GM23338 (cell line): ENCODE data around the gene CA12. TPM values are rescaled to one million over a fixed set of nuclear protein-coding genes. Genes with fewer than 3 reads are reported as not detected.

Source experiments
- ATAC-seq: fragments of 200-7000 bp; cut with Tn5 transposase; 3 replicates; pipeline ENCODE4 v1.9.1; 2020
- DNase-seq: peaks from one replicate; pipeline ENCODE4 v3.0.0-alpha.2; 2015; ENCODE audit warnings: low spot score
- H2AFZ ChIP-seq: fragments of 200-600 bp; sonication (generic); 2 replicates; pipeline ENCODE4 v1.8.0; 2016; ENCODE audit warnings: antibody characterized with exemption, mild to moderate bottlenecking, moderate library complexity
- H3F3A ChIP-seq: fragments of 200-600 bp; sonication (generic); replicated peaks from 2 replicates; pipeline ENCODE4 v1.8.0; 2017; ENCODE audit warnings: antibody characterized with exemption, mixed run types, low read depth
- H3K27ac ChIP-seq: fragments of 200-600 bp; sonication (generic); 2 replicates; pipeline ENCODE4 v1.6.1; 2016; ENCODE audit warnings: low read depth
- H3K27me3 ChIP-seq: fragments of 200-600 bp; sonication (generic); 2 replicates; pipeline ENCODE4 v1.8.0; 2016; ENCODE audit warnings: mild to moderate bottlenecking, mixed run types, moderate library complexity; ENCODE audit not compliant: insufficient read depth
- H3K36me3 ChIP-seq: fragments of 200-600 bp; sonication (generic); 2 replicates; pipeline ENCODE4 v1.8.0; 2016; ENCODE audit warnings: mild to moderate bottlenecking; ENCODE audit not compliant: insufficient read depth
- H3K4me1 ChIP-seq: fragments of 200-600 bp; sonication (generic); 2 replicates; pipeline ENCODE4 v1.8.0; 2016; ENCODE audit warnings: mild to moderate bottlenecking, moderate library complexity; ENCODE audit not compliant: insufficient read depth
- H3K4me2 ChIP-seq: fragments of 200-600 bp; sonication (generic); 2 replicates; pipeline ENCODE4 v1.7.1; 2017; ENCODE audit warnings: mixed run types
- H3K4me3 ChIP-seq: fragments of 200-600 bp; sonication (generic); 2 replicates; pipeline ENCODE4 v1.6.1; 2016; ENCODE audit warnings: mixed run types
- H3K79me2 ChIP-seq: fragments of 200-600 bp; sonication (generic); replicated peaks from 2 replicates; pipeline ENCODE4 v1.8.0; 2017; ENCODE audit warnings: mild to moderate bottlenecking; ENCODE audit not compliant: insufficient read depth
- H3K9me2 ChIP-seq: fragments of 200-600 bp; sonication (generic); 2 replicates; pipeline ENCODE4 v1.8.0; 2017; ENCODE audit not compliant: insufficient read depth
- H4K20me1 ChIP-seq: fragments of 200-600 bp; sonication (generic); replicated peaks from 2 replicates; pipeline ENCODE4 v1.8.0; 2017; ENCODE audit warnings: mild to moderate bottlenecking; ENCODE audit not compliant: insufficient read depth
- H3K27ac Mint-ChIP-seq: 2 replicates; pipeline ENCODE4 v1.8.0; 2020; ENCODE audit warnings: inconsistent platforms, mild to moderate bottlenecking, moderate library complexity, mixed read lengths
- H3K27me3 Mint-ChIP-seq: 3 replicates; pipeline ENCODE4 v1.8.0; 2022; ENCODE audit warnings: low read depth, mild to moderate bottlenecking, moderate library complexity, mixed read lengths, inconsistent platforms; ENCODE audit not compliant: insufficient read depth, poor library complexity
- H3K36me3 Mint-ChIP-seq: 3 replicates; pipeline ENCODE4 v1.8.0; 2021; ENCODE audit warnings: low read depth, mild to moderate bottlenecking, inconsistent platforms, moderate library complexity, mixed read lengths
- H3K4me1 Mint-ChIP-seq: 3 replicates; pipeline ENCODE4 v1.8.0; 2020; ENCODE audit warnings: mild to moderate bottlenecking, inconsistent platforms, mixed read lengths
- H3K4me3 Mint-ChIP-seq: 3 replicates; pipeline ENCODE4 v1.8.0; 2021; ENCODE audit warnings: moderate library complexity, mild to moderate bottlenecking, inconsistent platforms, mixed read lengths
- H3K9me3 Mint-ChIP-seq: 3 replicates; pipeline ENCODE4 v1.8.0; 2020; ENCODE audit warnings: moderate library complexity, mild to moderate bottlenecking, inconsistent platforms, mixed read lengths
- CREB1 ChIP-seq: fragments of 250-450 bp; sonication (Bioruptor Pico); IDR thresholded peaks from 2 replicates; pipeline ENCODE4 v1.5.0; 2020; ENCODE audit warnings: low read depth, mild to moderate bottlenecking, moderate library complexity
- EZH2phosphoT487 ChIP-seq: fragments of 200-600 bp; sonication (generic); IDR thresholded peaks from one replicate; pipeline ENCODE4 v1.8.1; 2018; ENCODE audit warnings: antibody characterized with exemption; ENCODE audit not compliant: unreplicated experiment
- NANOG ChIP-seq: IDR thresholded peaks from 2 replicates; pipeline ENCODE4 v1.6.1; 2016; ENCODE audit warnings: antibody characterized with exemption, borderline replicate concordance
- POLR2AphosphoS5 ChIP-seq: IDR thresholded peaks from 2 replicates; pipeline ENCODE4 v1.6.1; 2016; ENCODE audit warnings: antibody characterized with exemption, low read depth
- STAT1 ChIP-seq: IDR thresholded peaks from one replicate; pipeline ENCODE4 v1.6.1; 2016; ENCODE audit warnings: antibody characterized with exemption; ENCODE audit not compliant: unreplicated experiment
- ZNF114 ChIP-seq: fragments of 250-450 bp; sonication (Bioruptor Pico); IDR thresholded peaks from 2 replicates; pipeline ENCODE4 v1.5.0; 2020; ENCODE audit warnings: mild to moderate bottlenecking, moderate library complexity
- ZNF331 ChIP-seq: fragments of 250-450 bp; sonication (Bioruptor Pico); IDR thresholded peaks from 2 replicates; pipeline ENCODE4 v1.5.0; 2020; ENCODE audit warnings: low read depth, mild to moderate bottlenecking, moderate library complexity
- polyA plus RNA-seq: library from polyadenylated mRNA; unstranded; fragments of >200 nt; fragmentation: Nextera tagmentation; extraction: Ambion mirVana; gene quantifications from 2 replicates; pipeline ENCODE4 v1.2.1, GENCODE V29; 2016
- total RNA-seq: library from RNA; depleted of rRNA; stranded (reverse); fragments of >200 nt; shearing (Covaris generic); gene quantifications from 2 replicates; pipeline ENCODE4 v1.2.3, GENCODE V29; 2014
- TF ChIP-seq, protein P1 (sequence below): IDR thresholded peaks from one replicate; pipeline ENCODE4 v1.6.1; 2018; ENCODE audit warnings: antibody characterized with exemption; ENCODE audit not compliant: unreplicated experiment
- TF ChIP-seq, protein P2 (sequence below), 2 experiments: fragments of 200-600 bp in 1 of 2; sonication (generic) in 1 of 2; conservative IDR thresholded peaks; 2 replicates each; pipeline versions ENCODE4 v1.5.1 to v1.6.1; 2016 to 2017; ENCODE audit warnings: antibody characterized with exemption in 2 of 2, low read depth in 2 of 2, mild to moderate bottlenecking in 2 of 2, moderate library complexity in 1 of 2

Gene CA12
- total and polyA plus RNA-seq, 2 experiments from 2014 or later: 2.9 to 5.2 TPM

DNA sequence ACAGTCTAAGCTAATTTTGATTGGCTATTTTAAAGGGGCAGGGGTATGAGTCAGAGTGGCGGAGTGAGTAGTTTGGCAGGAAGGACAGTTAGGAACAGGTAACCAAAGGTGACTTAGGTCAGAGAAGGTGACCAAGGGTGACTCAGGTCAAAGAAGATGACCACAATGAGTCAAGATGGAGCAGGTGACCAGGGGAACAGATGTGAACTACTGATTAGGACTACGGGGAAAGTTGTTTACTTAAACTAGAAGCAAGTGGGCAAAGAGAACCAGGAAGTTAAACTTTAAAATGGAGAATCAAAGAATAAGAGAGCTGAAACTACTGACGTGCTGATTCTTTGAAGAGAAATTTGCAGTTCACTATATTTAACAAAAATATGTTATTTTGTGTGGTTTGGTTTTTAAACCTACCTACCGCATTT, 14.1 kb upstream of the CA12 start (continued):
- TF ChIP-seq, protein P1, sequence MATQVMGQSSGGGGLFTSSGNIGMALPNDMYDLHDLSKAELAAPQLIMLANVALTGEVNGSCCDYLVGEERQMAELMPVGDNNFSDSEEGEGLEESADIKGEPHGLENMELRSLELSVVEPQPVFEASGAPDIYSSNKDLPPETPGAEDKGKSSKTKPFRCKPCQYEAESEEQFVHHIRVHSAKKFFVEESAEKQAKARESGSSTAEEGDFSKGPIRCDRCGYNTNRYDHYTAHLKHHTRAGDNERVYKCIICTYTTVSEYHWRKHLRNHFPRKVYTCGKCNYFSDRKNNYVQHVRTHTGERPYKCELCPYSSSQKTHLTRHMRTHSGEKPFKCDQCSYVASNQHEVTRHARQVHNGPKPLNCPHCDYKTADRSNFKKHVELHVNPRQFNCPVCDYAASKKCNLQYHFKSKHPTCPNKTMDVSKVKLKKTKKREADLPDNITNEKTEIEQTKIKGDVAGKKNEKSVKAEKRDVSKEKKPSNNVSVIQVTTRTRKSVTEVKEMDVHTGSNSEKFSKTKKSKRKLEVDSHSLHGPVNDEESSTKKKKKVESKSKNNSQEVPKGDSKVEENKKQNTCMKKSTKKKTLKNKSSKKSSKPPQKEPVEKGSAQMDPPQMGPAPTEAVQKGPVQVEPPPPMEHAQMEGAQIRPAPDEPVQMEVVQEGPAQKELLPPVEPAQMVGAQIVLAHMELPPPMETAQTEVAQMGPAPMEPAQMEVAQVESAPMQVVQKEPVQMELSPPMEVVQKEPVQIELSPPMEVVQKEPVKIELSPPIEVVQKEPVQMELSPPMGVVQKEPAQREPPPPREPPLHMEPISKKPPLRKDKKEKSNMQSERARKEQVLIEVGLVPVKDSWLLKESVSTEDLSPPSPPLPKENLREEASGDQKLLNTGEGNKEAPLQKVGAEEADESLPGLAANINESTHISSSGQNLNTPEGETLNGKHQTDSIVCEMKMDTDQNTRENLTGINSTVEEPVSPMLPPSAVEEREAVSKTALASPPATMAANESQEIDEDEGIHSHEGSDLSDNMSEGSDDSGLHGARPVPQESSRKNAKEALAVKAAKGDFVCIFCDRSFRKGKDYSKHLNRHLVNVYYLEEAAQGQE: no peak
- no peak for TF ChIP-seq ZNF331 (CRISPR knock-in tag)
- no peak for TF ChIP-seq CREB1 (CRISPR knock-in tag)
- TF ChIP-seq EZH2phosphoT487: no peak
- no peak for TF ChIP-seq STAT1
- TF ChIP-seq NANOG: no peak
- no peak for TF ChIP-seq POLR2AphosphoS5
- TF ChIP-seq, protein P2, sequence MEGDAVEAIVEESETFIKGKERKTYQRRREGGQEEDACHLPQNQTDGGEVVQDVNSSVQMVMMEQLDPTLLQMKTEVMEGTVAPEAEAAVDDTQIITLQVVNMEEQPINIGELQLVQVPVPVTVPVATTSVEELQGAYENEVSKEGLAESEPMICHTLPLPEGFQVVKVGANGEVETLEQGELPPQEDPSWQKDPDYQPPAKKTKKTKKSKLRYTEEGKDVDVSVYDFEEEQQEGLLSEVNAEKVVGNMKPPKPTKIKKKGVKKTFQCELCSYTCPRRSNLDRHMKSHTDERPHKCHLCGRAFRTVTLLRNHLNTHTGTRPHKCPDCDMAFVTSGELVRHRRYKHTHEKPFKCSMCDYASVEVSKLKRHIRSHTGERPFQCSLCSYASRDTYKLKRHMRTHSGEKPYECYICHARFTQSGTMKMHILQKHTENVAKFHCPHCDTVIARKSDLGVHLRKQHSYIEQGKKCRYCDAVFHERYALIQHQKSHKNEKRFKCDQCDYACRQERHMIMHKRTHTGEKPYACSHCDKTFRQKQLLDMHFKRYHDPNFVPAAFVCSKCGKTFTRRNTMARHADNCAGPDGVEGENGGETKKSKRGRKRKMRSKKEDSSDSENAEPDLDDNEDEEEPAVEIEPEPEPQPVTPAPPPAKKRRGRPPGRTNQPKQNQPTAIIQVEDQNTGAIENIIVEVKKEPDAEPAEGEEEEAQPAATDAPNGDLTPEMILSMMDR (conservative IDR thresholded peaks at IDR 0.05; ENCODE audit: low read depth in 2 of 2): no peak
- TF ChIP-seq ZNF114 (CRISPR knock-in tag): no peak

DNA sequence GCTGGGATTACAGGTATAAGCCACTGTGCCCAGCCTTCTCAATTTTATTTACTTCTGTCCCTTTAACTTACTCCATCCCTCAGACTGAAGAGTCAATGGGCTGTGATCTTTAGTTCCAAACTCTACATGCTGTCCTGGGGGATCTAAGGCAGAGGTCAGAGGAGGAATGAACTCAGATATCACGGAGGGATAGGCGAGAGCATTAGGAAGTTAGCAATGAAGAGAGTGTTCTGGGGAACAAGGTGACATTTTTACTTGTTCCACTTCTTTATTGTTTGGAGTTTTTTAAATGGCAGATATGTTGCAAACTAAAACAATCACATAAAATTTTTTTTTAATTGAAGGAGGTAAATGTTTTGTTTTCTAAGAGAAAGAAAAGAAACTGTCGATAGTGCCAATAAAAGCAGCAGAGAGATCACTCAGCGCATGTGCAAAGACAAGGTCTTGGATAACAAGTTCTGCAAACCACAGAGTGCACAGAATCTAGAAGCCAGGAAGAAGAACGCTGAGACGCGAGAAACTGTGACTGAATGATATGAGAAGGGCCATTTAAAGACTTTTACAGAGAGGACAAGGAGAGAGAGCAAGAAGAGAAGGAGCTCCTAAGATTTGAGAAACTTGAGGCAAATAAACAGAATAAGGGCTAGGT, 10.8 kb upstream of the CA12 start:
- H3K4me1 ChIP-seq: peaks cover 8% of the 10 kb centered on the region
- H3K9me2 ChIP-seq: no peaks in the 10 kb centered on the region
- peaks cover 15% of the 10 kb centered on the region for H3K4me1 Mint-ChIP-seq
- ATAC-seq (no peak), DNase-seq (no peak)
- no peak overlapping the region for H3K27ac Mint-ChIP-seq
- H3K4me2 ChIP-seq: no peak overlapping the region
- H3K36me3 ChIP-seq: no peaks in the 10 kb centered on the region
- H3K36me3 Mint-ChIP-seq: no peaks in the 10 kb centered on the region
- H3K4me3 ChIP-seq: no peak overlapping the region
- no peaks in the 10 kb centered on the region for H3K79me2 ChIP-seq
- no peak overlapping the region for H3K4me3 Mint-ChIP-seq
- H3K27me3 Mint-ChIP-seq: peaks cover 19% of the 10 kb centered on the region
- TF ChIP-seq POLR2AphosphoS5: no peak
- no peak for TF ChIP-seq NANOG
- TF ChIP-seq ZNF114 (CRISPR knock-in tag): no peak
- H3K27ac ChIP-seq: no peak overlapping the region
- H3F3A ChIP-seq: no peaks in the 10 kb centered on the region
- peaks cover 25% of the 10 kb centered on the region for H3K27me3 ChIP-seq
- no peaks in the 10 kb centered on the region for H3K9me3 Mint-ChIP-seq
- H2AFZ ChIP-seq: no peak overlapping the region
- H4K20me1 ChIP-seq: no peaks in the 10 kb centered on the region
